Smooth muscle cell of the brain vasculature (primary cell): ENCODE results near the gene TAF8.
"Not testable (repeated sequence)": the region's sequence is repeated elsewhere in the genome, so short reads cannot be mapped to it uniquely, and the experiment has no call there.

Experiments used
- DNase-seq: peaks from one replicate; pipeline ENCODE4 v3.0.0-alpha.2; 2012; ENCODE audit warnings: low read depth, low spot score

The TAF8 gene, protein sequence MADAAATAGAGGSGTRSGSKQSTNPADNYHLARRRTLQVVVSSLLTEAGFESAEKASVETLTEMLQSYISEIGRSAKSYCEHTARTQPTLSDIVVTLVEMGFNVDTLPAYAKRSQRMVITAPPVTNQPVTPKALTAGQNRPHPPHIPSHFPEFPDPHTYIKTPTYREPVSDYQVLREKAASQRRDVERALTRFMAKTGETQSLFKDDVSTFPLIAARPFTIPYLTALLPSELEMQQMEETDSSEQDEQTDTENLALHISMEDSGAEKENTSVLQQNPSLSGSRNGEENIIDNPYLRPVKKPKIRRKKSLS

GRCh38 chr6:42050297-42051267 is at the start of gene TAF8:
TAF8 (plus strand) TSS chr6:42050524; CDS start chr6:42050542, 18 bp downstream.
- peak; percentile 82 for DNase-seq

GRCh38 chr6:42001506-42001905 is 48.8 kb upstream of the TAF8 start:
- DNase-seq: no peak

DNA sequence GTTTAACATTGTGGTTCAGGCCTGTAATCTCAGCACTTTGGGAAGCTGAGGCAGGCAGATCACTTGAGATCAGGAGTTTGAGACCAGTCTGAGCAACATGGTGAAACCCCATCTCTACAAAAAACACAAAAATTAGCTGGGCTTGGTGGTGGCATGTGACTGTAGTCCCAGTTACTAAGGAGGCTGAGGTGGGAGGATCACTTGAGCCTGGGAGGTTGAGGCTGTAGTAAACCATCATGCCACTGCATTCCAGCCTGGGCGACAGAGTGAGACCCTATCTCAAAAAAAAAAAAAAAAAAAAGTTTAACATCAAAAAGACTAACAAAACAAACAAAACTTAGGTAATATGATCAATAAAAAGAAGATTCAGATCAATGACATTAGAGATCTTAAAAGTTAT is 46.7 kb upstream of the TAF8 start:
- DNase-seq: not testable (repeated sequence)

DNA sequence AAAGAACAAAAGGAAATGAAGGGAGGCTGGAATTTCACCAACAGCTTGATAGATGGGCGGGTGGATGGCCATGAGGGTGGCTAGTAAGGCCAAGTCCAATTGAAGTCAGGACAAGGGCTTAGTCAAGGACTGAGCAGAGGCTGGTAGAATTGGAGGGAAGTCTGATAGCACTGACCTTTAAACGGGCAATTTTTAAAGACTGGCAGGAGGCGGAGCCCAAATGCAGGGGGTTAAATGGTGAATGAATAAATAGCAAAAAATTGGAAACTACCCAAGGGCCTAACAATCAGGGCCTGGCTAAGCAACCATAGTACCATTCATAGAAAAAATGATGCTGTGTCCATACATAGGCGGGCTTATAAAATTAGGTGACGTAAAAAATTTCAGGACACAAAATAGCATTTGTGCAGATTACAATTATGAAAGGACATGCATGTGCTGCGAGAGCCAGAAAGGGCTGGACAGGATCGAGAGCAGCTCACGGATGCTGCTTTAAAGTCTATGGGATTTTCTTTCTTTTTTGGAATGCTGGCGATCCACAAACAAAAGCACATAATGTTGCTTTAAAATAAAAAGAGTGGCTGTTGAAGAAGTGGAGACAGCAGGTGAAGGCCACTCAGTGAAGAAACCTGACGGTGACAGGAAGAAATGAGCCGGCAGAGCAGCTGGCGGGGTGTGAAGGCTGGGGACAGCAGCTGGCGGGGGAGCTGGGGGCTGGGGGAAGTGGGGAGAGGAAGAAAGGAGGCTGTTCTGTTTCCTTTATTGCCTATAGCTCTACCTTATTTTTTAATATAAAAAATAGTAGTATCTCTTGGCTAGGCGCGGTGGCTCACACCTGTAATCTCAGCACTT is 42.8 kb upstream of the TAF8 start:
- DNase-seq: no peak

DNA sequence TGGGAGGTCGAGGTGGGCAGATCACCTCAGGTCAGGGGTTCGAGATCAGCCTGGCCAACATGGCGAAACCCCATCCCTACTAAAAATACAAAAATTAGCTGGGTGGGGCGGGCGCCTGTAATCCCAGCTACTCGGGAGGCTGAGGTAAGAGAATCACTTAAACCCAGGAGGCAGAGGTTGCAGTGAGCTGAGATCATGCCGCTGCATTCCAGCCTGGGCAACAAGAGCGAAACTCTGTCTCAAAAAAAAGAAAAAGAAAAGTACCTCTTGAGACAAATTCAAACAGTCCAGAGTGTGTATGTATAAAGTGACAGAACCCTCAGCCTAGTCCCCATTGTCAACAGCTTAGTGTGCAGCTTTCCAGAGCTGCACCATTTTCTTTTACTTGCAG is 42.2 kb upstream of the TAF8 start:
- DNase-seq: not testable (repeated sequence)

- DNase-seq: no peak
Observed at GRCh38 chr6:42009844-42010184, 40.5 kb upstream of the TAF8 start.

GRCh38 chr6:42010185-42010891 is 40.0 kb upstream of the TAF8 start:
- DNase-seq: no peak

DNA sequence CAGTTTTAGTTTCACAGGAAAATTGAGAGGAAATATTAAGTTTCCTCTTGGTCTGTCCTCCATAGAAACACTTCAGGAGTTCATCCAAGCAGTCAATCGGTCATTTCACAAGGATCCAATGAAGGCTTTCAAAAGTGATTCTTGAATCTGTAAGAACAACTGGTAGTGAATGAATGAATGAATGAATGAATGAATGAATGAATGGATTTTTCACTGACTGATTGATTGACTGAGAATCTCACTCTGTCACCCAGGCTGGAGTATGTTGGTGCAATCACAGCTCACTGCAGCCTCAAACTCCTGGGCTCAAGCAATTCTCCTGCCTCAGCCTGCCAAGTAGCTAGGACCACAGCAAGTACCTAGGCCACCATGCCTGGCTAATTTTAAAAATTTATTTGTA is 39.4 kb upstream of the TAF8 start:
- no peak for DNase-seq

DNA sequence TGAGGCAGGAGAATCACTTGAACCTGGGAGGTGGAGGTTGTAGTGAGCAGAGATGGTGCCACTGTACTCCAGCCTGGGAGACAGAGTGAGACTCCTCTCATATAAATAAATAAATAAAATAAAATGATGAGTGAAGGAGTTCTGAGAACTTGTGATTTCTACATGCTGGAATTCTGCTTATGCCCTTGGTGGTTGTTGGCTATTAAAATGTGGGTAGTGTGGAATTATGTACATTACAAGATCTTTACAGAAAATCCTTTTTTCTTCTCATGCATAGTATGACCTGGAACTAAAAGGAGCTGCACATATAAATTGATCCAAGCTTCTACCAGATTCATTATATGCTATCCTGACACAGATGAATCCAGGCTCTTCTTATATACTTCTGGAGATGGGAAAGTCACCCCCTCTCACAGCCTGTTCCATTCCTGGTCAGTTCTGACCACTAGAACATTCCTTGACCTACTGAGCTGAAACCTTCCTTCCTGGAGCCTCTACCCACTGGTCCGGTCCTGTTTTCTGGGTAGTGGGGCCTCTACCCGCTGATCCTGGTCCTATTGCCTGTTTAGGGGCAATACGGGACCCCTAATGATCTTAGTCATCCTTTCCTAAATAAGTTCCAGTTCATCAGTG is 37.7 kb upstream of the TAF8 start:
- no peak for DNase-seq

- DNase-seq: no peak
Observed at GRCh38 chr6:42013134-42013516, 37.2 kb upstream of the TAF8 start.

- DNase-seq: no peak
Observed at GRCh38 chr6:42017021-42017643, 33.2 kb upstream of the TAF8 start.

DNA sequence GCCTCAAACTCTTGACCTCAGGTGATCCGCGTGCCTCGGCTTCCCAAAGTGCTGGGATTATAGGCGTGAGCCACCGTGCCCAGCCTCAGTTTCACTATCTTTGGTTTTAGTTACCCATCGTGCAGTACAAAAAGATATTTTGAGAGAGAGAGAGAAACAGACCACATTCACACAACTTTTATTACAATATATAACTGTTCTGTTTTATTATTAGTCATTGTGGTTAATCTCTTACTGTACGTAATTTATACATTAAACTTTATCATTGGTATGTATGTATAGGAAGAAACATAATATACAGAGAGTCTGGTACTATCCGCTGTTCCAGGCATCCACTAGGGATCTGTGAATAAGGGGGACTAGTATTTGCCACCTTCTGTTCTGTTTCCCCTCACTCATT is 29.4 kb upstream of the TAF8 start:
- DNase-seq: no peak

GRCh38 chr6:42021847-42022754 is 28.2 kb upstream of the TAF8 start:
- no peak for DNase-seq

DNA sequence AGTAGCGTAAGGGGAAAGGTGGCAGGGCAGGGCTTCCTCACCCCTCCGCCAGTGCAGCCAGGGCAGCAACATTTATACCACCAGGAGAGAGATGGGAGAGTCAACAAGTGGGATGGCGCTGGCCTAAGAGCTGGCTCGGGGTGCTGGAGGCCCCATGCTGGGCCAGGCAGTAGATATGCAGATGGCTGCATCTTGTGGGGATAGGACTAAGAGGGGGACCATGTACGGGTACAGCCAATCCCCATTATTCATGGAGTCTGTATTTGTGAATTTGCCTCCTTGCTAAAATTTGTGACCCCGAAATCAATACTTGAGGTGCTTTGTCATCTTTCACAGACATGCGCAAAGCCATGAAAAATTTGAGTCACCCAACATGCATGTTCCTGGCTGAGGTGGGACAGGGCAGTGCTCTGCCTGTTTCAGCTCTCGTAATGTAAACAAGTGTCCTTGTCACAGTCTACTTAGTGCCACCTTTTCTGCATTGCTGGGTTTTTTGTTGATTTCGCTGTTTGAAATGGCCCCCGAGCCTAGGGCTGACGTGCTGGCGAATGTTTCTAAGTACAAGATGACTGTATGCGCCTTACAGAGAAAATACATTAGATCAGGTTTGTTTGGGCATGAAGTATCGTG is 27.5 kb upstream of the TAF8 start:
- DNase-seq: no peak

DNA sequence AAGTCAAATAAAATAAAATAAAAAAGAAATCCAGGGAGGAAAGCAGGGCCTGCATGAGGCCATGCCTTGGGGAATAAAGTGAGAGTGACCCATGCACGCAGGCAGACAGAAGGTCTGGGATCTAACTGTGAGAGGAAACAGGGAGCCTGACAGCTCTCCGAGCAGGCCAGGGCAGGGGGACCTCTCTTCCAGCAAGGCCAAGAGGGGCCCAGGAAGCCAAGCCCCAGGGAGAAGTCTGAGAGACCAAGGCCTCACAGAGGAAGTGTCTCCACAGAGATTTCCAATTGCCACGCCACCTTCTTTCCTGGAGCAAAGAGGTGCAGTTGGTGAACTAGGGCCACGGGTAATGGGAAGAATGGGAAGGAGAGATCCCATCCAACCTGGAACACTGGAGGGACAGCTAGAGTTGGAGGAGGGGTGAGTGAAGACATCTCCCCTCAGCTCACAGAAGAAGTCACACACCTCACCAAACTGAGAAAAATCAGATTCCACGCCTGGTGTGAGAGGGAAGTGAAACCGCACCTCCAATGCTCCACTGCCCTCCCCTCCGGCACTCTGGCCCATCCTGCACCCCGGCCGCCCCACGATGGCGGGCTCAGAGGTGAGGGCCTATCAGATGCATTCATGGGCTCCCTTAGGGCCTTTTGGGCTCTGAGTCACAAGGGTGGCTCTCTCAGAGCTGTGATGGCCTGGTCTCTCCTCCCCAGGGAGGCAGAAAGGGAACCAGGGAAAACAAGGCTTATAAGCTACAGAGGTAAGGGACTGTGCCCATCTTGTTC is 25.1 kb upstream of the TAF8 start:
- DNase-seq: no peak

DNA sequence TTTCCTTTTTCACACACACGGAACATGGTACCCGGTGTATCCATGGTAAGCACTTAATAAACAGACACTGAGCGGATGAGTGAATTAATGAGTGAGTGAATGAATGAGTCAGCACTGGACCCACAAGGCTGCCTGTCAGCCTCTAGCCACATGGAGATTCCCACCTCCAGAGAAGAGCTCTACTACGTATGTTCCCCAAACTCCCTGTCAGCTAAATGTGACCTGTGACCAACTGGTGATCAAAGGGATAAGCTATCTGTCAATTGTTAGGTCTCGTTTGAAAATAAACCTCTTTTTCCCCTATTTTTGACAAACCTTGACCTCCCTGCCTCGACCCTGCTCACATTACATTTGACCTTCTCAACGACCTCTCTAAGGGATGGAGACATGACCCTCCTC is 24.5 kb upstream of the TAF8 start:
- no peak for DNase-seq

- DNase-seq: no peak
Observed at GRCh38 chr6:42026540-42026939, 23.8 kb upstream of the TAF8 start.
